HG03442 (cell line): Measurements from ENCODE around the gene PCLO.
"Not testable (repeated sequence)": the region's sequence is repeated elsewhere in the genome, so short reads cannot be mapped to it uniquely, and the experiment has no call there.

Experiments used
- ATAC-seq: cut with Tn5 transposase; IDR thresholded peaks from one replicate; pipeline ENCODE4 v1.9.1; 2021; ENCODE audit warnings: mild to moderate bottlenecking, moderate library complexity; ENCODE audit not compliant: unreplicated experiment

The PCLO gene

GRCh38 chr7:83130623-83131545 is 31.8 kb downstream of the PCLO start:
- ATAC-seq: no peak

- no peak for ATAC-seq
Measured at GRCh38 chr7:83130191-83130590, 32.5 kb downstream of the PCLO start.

- ATAC-seq: no peak
Measured at GRCh38 chr7:83119494-83119893, 43.2 kb downstream of the PCLO start.

- no peak for ATAC-seq
Measured at GRCh38 chr7:83119026-83119382, 43.7 kb downstream of the PCLO start.

GRCh38 chr7:83118347-83119025 is 44.2 kb downstream of the PCLO start:
- ATAC-seq: no peak

GRCh38 chr7:83117466-83117865 is 45.2 kb downstream of the PCLO start:
- no peak for ATAC-seq

- no peak for ATAC-seq
Measured at GRCh38 chr7:83111391-83111790, 51.3 kb downstream of the PCLO start.

GRCh38 chr7:83109352-83109751 is 53.3 kb downstream of the PCLO start:
- no peak for ATAC-seq

- ATAC-seq: no peak
Measured at GRCh38 chr7:83105948-83106347, 56.7 kb downstream of the PCLO start.

GRCh38 chr7:83105063-83105462 is 57.6 kb downstream of the PCLO start:
- no peak for ATAC-seq

- no peak for ATAC-seq
Measured at GRCh38 chr7:83101530-83101929, 61.2 kb downstream of the PCLO start.

GRCh38 chr7:83096065-83096580 is 66.6 kb downstream of the PCLO start:
- no peak for ATAC-seq

GRCh38 chr7:83085299-83085698 is 77.4 kb downstream of the PCLO start:
- no peak for ATAC-seq

GRCh38 chr7:83079879-83080278 is 82.8 kb downstream of the PCLO start:
- not testable (repeated sequence) for ATAC-seq

GRCh38 chr7:83077328-83077727 is 85.4 kb downstream of the PCLO start:
- ATAC-seq: no peak

GRCh38 chr7:83072576-83073517 is 89.8 kb downstream of the PCLO start:
- ATAC-seq: no peak

GRCh38 chr7:83065714-83066113 is 97.0 kb downstream of the PCLO start:
- no peak for ATAC-seq

- ATAC-seq: no peak
Measured at GRCh38 chr7:83060218-83060617, 102.5 kb downstream of the PCLO start.

GRCh38 chr7:83058667-83059066 is 104.0 kb downstream of the PCLO start:
- no peak for ATAC-seq

- ATAC-seq: no peak
Measured at GRCh38 chr7:83055197-83055596, 107.5 kb downstream of the PCLO start.

GRCh38 chr7:83054472-83054871 is 108.2 kb downstream of the PCLO start:
- no peak for ATAC-seq
